Nephron progenitor cell (in vitro differentiated cells): Measurements from ENCODE around the gene SH3PXD2A.

Source experiments
- DNase-seq: peaks from one replicate; pipeline ENCODE4 v3.0.0; 2021
- H3K27ac Mint-ChIP-seq: 2 replicates; pipeline ENCODE4 v1.8.0; 2021; ENCODE audit warnings: mild to moderate bottlenecking, moderate library complexity, mixed read lengths
- H3K27me3 Mint-ChIP-seq: 2 replicates; pipeline ENCODE4 v1.8.0; 2021; ENCODE audit warnings: mild to moderate bottlenecking, low read depth, mixed read lengths; ENCODE audit not compliant: poor library complexity
- H3K36me3 Mint-ChIP-seq: 2 replicates; pipeline ENCODE4 v1.8.0; 2021; ENCODE audit warnings: low read depth, mixed read lengths
- H3K4me1 Mint-ChIP-seq: 2 replicates; pipeline ENCODE4 v1.8.0; 2021; ENCODE audit warnings: mixed read lengths
- H3K4me3 Mint-ChIP-seq: 2 replicates; pipeline ENCODE4 v1.8.0; 2021; ENCODE audit warnings: mild to moderate bottlenecking, moderate library complexity, mixed read lengths
- H3K9me3 Mint-ChIP-seq: 2 replicates; pipeline ENCODE4 v1.8.0; 2021; ENCODE audit warnings: mild to moderate bottlenecking, moderate library complexity, mixed read lengths
- CTCF ChIP-seq: fragments of 200-600 bp; sonication (generic); IDR thresholded peaks from 2 replicates; pipeline ENCODE4 v1.5.0; 2021; ENCODE audit warnings: antibody characterized with exemption

Gene SH3PXD2A

DNA sequence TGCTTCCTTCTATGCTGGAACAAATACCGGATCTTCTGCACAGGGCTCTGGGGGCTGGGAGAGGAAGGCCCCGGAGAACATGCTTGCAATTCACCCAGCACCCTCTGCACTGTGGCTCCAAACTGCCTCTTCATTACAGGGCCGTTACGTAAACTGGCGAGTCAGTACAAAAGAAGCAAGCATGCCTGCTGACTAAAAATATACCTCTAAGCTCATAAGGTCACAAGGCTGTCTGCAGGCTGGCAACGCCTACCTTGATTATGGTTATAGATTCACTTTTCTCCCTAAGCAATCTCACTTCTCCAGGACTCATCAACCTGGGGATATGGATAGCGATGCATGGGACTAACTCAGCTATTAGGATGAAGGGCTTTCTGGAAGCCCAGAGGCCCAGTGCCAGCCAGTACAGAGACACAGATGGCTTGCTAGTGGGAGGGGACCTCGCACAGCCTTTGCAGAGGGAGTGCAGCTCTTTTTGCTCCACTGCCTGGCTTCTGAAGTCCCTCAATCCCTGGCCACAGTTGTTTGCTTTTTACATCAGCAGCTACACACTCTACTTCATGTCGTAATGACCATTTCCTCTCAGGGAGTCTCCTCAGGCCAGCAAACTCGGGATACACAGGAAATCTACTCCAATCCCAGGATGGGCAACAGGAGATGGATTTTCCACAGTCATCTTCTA is 96.1 kb downstream of the SH3PXD2A start:
- Mint-ChIP-seq H3K4me1 (peaks cover 67% of the 10 kb centered on the region), H3K27ac (peak overlapping the region; percentile 86), H3K4me3 (peak overlapping the region; percentile 52), H3K9me3 (no peaks in the 10 kb centered on the region), H3K27me3 (peaks cover 11% of the 10 kb centered on the region), H3K36me3 (no peaks in the 10 kb centered on the region)
- peak; percentile 27 for DNase-seq
- TF ChIP-seq CTCF: no peak

DNA sequence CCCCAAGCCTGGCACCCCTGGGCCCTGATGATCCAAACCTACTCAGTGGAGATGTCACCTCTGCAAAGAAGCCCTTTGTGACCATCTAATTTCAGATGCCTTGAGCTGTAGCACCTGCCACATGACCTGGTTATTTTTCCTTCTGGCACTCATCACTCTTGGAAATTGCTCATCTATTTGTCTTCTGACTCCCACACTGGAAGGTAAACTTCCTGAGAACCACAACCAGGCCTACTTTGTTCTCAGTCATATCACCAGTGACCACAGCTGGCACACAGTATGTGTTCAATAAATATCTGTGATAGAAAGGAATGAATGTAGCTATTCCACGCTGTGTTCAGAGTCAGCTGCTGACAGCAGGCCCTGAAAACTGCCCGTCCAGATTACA is 97.1 kb downstream of the SH3PXD2A start:
- no peaks in the 10 kb centered on the region for H3K36me3 Mint-ChIP-seq
- no peaks in the 10 kb centered on the region for H3K9me3 Mint-ChIP-seq
- DNase-seq: no peak
- TF ChIP-seq CTCF: no peak
- no peak overlapping the region for H3K4me3 Mint-ChIP-seq
- H3K4me1 Mint-ChIP-seq: peaks cover 59% of the 10 kb centered on the region
- no peak overlapping the region for H3K27ac Mint-ChIP-seq
- H3K27me3 Mint-ChIP-seq: peaks cover 7% of the 10 kb centered on the region

DNA sequence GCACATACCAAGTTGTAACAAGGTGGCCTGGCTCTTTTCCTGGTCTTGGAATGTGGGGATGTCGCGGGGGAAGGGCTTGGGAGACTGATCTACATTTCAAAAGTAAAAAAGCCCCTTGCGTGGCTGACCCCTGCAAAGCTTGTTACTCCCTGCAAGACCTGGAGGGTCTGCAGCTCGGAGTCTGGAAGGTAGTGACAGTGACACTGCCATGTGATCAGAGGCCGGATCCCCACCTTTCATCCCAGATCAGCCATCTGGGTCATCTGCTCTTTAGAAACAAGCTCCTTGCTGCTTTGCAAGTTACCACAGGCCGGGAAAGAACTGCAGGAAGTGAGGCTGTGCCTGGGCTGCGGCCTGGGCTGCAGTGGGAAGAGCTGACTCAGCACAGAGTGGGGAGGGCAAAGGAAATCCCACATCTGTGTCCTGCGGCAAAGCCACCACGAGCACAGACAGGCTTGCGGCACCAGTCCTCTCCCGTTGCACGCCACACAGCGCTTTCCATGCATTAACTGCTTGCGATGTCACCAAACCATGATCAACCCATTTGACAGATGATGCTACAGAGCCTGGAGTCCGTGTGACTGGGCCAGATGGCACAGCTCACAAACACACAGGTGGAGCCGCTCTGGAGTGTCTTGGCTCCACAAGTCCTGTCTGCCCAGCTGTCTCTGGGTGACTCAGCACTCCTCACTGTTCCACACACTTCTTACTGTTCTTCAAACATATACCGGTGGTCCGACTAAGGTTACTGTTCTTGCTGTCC is 97.7 kb downstream of the SH3PXD2A start:
- no peak for TF ChIP-seq CTCF
- H3K27ac Mint-ChIP-seq: no peak overlapping the region
- peak overlapping the region; percentile 47 for H3K4me3 Mint-ChIP-seq
- no peaks in the 10 kb centered on the region for H3K36me3 Mint-ChIP-seq
- H3K27me3 Mint-ChIP-seq: peaks cover 7% of the 10 kb centered on the region
- peaks cover 54% of the 10 kb centered on the region for H3K4me1 Mint-ChIP-seq
- DNase-seq: no peak
- no peaks in the 10 kb centered on the region for H3K9me3 Mint-ChIP-seq

DNA sequence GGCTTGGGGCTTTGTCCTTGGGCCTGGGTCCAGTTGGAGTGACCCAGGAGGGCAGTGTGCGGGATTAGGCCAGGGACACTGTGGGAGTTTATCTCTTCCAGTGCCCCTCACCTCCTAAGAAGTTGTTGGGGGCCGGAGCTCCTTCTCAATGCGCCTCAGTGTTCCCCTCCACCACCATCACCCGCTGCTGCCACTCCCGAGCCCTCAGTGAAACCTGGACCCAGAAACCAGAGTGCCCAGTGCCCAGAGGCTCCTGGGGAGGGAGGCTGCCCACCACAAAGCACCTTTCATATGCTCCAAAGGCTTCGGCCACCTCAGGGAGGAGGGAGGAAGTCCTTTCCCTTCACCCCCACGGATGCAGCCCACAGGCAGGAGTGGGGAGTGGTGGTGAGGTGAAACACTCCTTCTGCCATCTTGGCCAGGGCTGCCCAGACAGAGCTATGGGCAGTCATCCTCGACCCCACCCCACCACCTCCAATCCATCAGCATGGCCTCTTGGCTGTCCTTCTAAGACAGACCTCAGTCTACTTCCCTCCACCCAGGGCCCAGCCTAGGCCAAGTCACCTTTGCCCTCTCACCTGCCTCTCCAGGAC is 99.0 kb downstream of the SH3PXD2A start:
- Mint-ChIP-seq H3K9me3 (no peaks in the 10 kb centered on the region), H3K27me3 (peaks cover 7% of the 10 kb centered on the region), H3K4me3 (no peak overlapping the region), H3K4me1 (peaks cover 47% of the 10 kb centered on the region), H3K27ac (peak overlapping the region; percentile 13), H3K36me3 (peaks cover 5% of the 10 kb centered on the region)
- TF ChIP-seq CTCF: no peak
- no peak for DNase-seq

DNA sequence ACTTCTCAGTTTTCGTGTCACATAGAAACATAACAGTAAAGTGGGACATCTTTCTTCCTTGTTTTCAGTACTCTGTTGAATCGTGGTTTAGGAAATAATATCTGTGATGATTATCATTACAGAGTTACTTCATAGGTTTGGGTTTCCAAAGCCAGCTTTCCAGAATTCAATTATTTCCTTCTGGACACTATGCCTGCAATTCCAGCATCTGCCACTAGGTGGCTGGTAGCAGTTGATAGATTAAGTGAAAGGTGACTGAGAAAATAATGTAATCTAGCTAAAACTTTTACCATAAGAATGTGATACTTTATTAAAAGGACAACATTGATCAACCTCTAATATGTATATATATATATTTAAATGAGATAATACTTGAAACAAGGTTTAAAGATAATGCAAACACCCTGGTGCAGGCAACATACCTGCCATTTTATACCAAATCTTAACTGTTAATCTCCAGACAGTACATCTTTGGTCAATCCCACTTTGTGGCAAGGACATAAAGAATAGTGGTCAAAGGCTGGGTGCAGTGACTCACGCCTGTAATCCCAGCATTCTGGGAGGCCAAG is 102.6 kb downstream of the SH3PXD2A start:
- peak; percentile 36 for DNase-seq
- H3K27ac Mint-ChIP-seq: no peak overlapping the region
- peak; percentile 72 for TF ChIP-seq CTCF
- peaks cover 5% of the 10 kb centered on the region for H3K36me3 Mint-ChIP-seq
- peaks cover 13% of the 10 kb centered on the region for H3K27me3 Mint-ChIP-seq
- no peak overlapping the region for H3K4me3 Mint-ChIP-seq
- H3K9me3 Mint-ChIP-seq: no peaks in the 10 kb centered on the region
- peaks cover 18% of the 10 kb centered on the region for H3K4me1 Mint-ChIP-seq
